ENCODE results near the gene MRPL3. TPM values are rescaled to one million over a fixed set of nuclear protein-coding genes. Genes with fewer than 3 reads are reported as not detected.

The MRPL3 gene
- total RNA-seq, 1 donor from 2014 or later = 92.6 TPM

DNA sequence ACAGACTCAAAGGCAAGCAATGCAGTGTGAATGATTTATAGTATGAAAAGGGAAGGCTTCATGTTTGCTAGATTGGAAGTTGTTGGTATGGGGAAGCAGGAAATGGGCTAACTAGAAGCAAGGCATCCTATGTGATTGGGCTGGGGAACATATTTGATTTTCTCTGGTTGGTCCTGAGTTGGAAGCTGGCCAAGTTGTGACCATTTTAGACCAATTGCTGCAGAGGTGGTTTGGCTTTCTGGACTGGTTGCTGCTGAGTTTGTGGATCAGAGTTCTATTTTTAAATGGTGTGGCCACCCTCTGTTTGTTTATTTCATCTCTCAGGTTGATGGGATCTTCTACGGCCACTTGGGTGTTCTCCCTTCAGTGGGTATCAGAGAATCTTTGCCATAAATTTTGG is 81.5 kb downstream of the MRPL3 start:
- intact Hi-C loops (cut with micrococcal nuclease) = no loop called here

DNA sequence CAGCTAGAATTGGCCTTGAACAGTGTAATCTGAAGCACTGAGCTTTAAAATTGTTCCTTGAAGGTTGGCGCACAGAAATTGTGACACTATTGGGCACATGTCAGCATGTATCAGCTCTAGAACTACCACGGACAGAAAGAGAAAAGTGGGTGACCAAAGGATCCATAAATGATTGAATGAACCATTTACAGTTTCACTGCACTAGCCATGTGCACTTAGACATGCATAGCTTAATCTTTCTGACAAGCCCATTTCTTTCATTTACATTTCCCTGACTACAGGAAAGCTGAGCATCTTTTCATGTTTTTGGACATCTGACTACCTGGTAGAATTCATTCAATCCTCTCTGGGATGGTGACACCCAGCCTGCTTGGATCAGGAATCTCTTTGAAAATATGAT is 85.0 kb downstream of the MRPL3 start:
- intact Hi-C loops (cut with micrococcal nuclease) = no loop called here

Other genes starting within 250 kb of the MRPL3 start
- gene NUDT16, start 121.2 kb downstream of the MRPL3 start, total RNA-seq = 10.1 and 10.5 TPM in 2 replicates

Measured in T-helper 2 cell treated with Interferon-gamma antibody and Interleukin-4, amounts not matched to agents 100 ng/mL and 5 ng/mL, for 36 hours (primary cell).